HCT116 (cell line): ENCODE data around the gene RFXANK. TPM values are rescaled to one million over a fixed set of nuclear protein-coding genes. Genes with fewer than 3 reads are reported as not detected.

Experiments used
- ATAC-seq: fragments of 200-7000 bp; cut with Tn5 transposase; 2 replicates; pipeline ENCODE4 v1.9.1; 2020; ENCODE audit warnings: mild to moderate bottlenecking, moderate library complexity
- BruUV-seq: library from RNA; stranded (reverse); fragments of 400-500 nt; replicated peaks from 2 replicates; lab custom pipeline; 2021; lab: Mats Ljungman, UMichigan
- CTCF ChIA-PET: fragments of 300-600 bp; sonication (Branson Sonifier 250); formaldehyde crosslinking; loops from one replicate; lab custom pipeline; 2021; ENCODE audit warnings: antibody characterized with exemption; lab: Charles Lee
- POLR2A ChIA-PET: fragments of 300-600, 350-600 bp; sonication (Branson Sonifier 250); formaldehyde crosslinking; loops from one replicate; lab custom pipeline; 2021; ENCODE audit warnings: antibody characterized with exemption; lab: Charles Lee
- RAD21 ChIA-PET, 2 experiments: fragments of 300-600 bp; sonication (Branson Sonifier 250); formaldehyde crosslinking; loops; one replicate each; lab custom pipeline; 2023; ENCODE audit warnings: low total read pairs in 2 of 2; ENCODE audit not compliant: uncharacterized antibody in 2 of 2, unreplicated experiment in 2 of 2, low non-redundant PET in 1 of 2; lab: Charles Lee
- DNase-seq: peaks from one replicate; pipeline ENCODE4 v3.0.0-alpha.2; 2010; ENCODE audit warnings: low read depth, low spot score
- H2AFZ ChIP-seq: fragments of 200-600 bp; shearing (Covaris generic), sonication (generic); 2 replicates; pipeline ENCODE4 v1.6.1; 2017; ENCODE audit warnings: low read depth, mixed run types, mixed read lengths, antibody characterized with exemption, low read length; ENCODE audit not compliant: poor library complexity, severe bottlenecking
- H3K27ac ChIP-seq: 2 replicates; pipeline ENCODE4 v1.5.1; 2012; ENCODE audit warnings: low read depth, low read length
- H3K27me3 ChIP-seq: fragments of 200-600 bp; sonication (generic); 2 replicates; pipeline ENCODE4 v1.6.1; 2016; ENCODE audit warnings: mixed run types, low read length, mixed read lengths; ENCODE audit not compliant: insufficient read depth
- H3K36me3 ChIP-seq, 2 experiments: fragments of 200-500 bp in 1 of 2; fragments of 200-600 bp in 1 of 2; sonication (Bioruptor generic) in 1 of 2; sonication (generic) in 1 of 2; 2 replicates each; pipeline versions ENCODE4 v1.5.1 to v1.6.1; 2014 to 2016; ENCODE audit warnings: low read length in 2 of 2, inconsistent platforms in 1 of 2, mixed read lengths in 1 of 2, mixed run types in 1 of 2; ENCODE audit not compliant: insufficient read depth in 2 of 2, control insufficient read depth in 1 of 2
- H3K4me1 ChIP-seq, 2 experiments: fragments of 200-600 bp in 1 of 2; sonication (generic) in 1 of 2; 2 replicates each; pipeline versions ENCODE4 v1.5.1 to v1.6.1; 2012 to 2017; ENCODE audit warnings: low read length in 2 of 2, inconsistent platforms in 1 of 2, mild to moderate bottlenecking in 1 of 2, mixed read lengths in 1 of 2, mixed run types in 1 of 2, moderate library complexity in 1 of 2; ENCODE audit not compliant: insufficient read depth in 2 of 2, control insufficient read depth in 1 of 2
- H3K4me2 ChIP-seq: fragments of 200-600 bp; sonication (generic); 2 replicates; pipeline ENCODE4 v1.6.1; 2017; ENCODE audit warnings: mixed run types, low read length, mixed read lengths
- H3K4me3 ChIP-seq, 2 experiments: fragments of 200-600 bp in 1 of 2; sonication (generic) in 1 of 2; replicated peaks in 1 of 2; 2 replicates each; pipeline ENCODE4 v1.5.1; 2011 to 2016; ENCODE audit warnings: low read length in 2 of 2, control low read depth in 1 of 2, low read depth in 1 of 2, mild to moderate bottlenecking in 1 of 2, mixed read lengths in 1 of 2, mixed run types in 1 of 2
- H3K79me2 ChIP-seq: fragments of 200-600 bp; sonication (generic); 2 replicates; pipeline ENCODE4 v1.6.1; 2017; ENCODE audit warnings: mild to moderate bottlenecking, mixed run types, low read length, moderate library complexity, mixed read lengths; ENCODE audit not compliant: insufficient read depth
- H3K9ac ChIP-seq: fragments of 200-600 bp; sonication (generic); 2 replicates; pipeline ENCODE4 v1.6.1; 2016; ENCODE audit warnings: low read length, mixed read lengths
- H3K9me2 ChIP-seq: fragments of 200-600 bp; sonication (generic), shearing (Covaris generic); 2 replicates; pipeline ENCODE4 v1.6.1; 2017; ENCODE audit warnings: mixed run types, mild to moderate bottlenecking, moderate library complexity; ENCODE audit not compliant: insufficient read depth
- H3K9me3 ChIP-seq, 2 experiments: fragments of 200-500 bp in 1 of 2; fragments of 200-600 bp in 1 of 2; sonication (Bioruptor generic) in 1 of 2; sonication (generic) in 1 of 2; 2 replicates each; pipeline ENCODE4 v1.6.1; 2014 to 2017; ENCODE audit warnings: low read length in 2 of 2, mixed read lengths in 2 of 2, inconsistent platforms in 1 of 2, low read depth in 1 of 2, mild to moderate bottlenecking in 1 of 2, mixed run types in 1 of 2, moderate library complexity in 1 of 2; ENCODE audit not compliant: control insufficient read depth in 1 of 2, insufficient read depth in 1 of 2
- H4K20me1 ChIP-seq: fragments of 200-600 bp; sonication (generic), shearing (Covaris generic); 2 replicates; pipeline ENCODE4 v1.6.1; 2017; ENCODE audit warnings: mixed run types, mild to moderate bottlenecking, moderate library complexity; ENCODE audit not compliant: insufficient read depth
- ELF1 ChIP-seq: IDR thresholded peaks from 2 replicates; pipeline ENCODE4 v1.6.1; 2012; ENCODE audit warnings: low read depth, borderline replicate concordance
- SIN3A ChIP-seq: IDR thresholded peaks from 2 replicates; pipeline ENCODE4 v1.6.1; 2012; ENCODE audit warnings: low read depth
- ZNF274 ChIP-seq: fragments of 200-500 bp; sonication (Bioruptor generic); IDR thresholded peaks from 2 replicates; pipeline ENCODE4 v1.6.1; 2014; ENCODE audit warnings: mild to moderate bottlenecking, low read depth, low read length, inconsistent platforms
- intact Hi-C: fragments of 100-400 bp; cut with micrococcal nuclease; formaldehyde crosslinking; loops from 2 replicates; pipeline ENCODE4 v1.10.0; 2022
- total RNA-seq: library from RNA; stranded (reverse); gene quantifications from one replicate; pipeline ENCODE4 v1.2.1, GENCODE V29; 2021; ENCODE audit not compliant: unreplicated experiment
- TF ChIP-seq, protein P1 (sequence below): IDR thresholded peaks from 2 replicates; pipeline ENCODE4 v1.6.1; 2012
- TF ChIP-seq, protein P2 (sequence below): IDR thresholded peaks from 2 replicates; pipeline ENCODE4 v1.6.1; 2011; ENCODE audit warnings: mild to moderate bottlenecking, low read length, moderate library complexity; ENCODE audit not compliant: insufficient replicate concordance; ENCODE audit errors: extremely low read depth

Gene RFXANK
- total RNA-seq, 1 experiment from 2014 or later, result 78.9 TPM

DNA sequence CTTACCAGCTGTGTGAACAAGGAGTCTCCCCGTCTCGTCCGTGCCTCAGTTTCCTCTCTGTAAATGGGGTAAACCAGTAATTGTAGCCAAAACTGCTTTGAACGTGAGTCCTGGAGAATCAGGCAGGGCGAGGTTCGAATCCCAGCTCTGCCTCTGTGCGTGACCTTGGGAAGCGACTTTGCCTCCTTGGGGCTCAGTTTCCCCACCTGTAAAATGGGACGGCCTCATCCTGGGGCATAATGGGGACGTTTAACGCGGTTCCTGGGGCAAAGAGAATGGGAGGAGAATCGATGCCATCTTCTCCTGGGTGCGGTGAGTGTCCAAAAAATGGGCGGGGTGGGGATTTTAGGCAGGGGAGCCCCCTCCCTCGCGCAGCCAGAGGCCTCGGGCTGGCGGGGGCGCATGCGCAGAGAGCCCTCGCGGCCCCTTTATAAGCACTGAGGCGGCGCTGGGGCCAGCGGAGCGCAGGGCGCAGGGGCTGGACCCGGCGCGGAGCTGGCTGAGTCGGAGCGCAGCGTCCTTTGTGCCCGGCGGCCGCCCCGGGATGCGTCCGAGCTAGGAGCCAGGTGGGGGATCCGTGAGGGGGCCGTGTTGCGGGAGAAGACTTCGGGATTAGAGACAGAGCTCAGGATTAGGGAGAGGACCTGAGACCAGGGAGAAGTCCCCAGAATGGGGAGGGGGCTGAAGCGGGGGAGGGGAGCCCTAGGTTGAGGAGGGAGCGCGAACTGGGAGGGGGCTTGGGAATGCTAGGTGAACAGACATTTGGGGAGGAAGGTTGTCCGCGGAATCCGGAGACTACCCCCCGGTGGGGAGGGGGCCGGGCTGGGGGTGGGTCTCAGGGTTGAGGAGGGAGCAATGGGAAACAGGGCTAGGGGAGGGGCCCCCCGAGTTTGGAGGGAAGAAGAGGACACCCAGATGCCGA lies 19.7 kb downstream of the RFXANK start, which contains the start of gene NCAN:
TSS of gene NCAN (plus strand) at position 460 of the 922 bp plus-strand sequence. CDS start 4,996 bp downstream, outside the sequence.
- no peaks in the 10 kb centered on the region for H3K36me3 ChIP-seq
- RAD21 ChIA-PET, result no interaction called here
- H4K20me1 ChIP-seq, result no peaks in the 10 kb centered on the region
- H3K9me3 ChIP-seq, result no peaks in the 10 kb centered on the region
- H3K9ac ChIP-seq, result no peak within 1 kb of the TSS
- BruUV-seq, result no TSS peak
- CTCF ChIA-PET, result no interaction called here
- no peaks in the 10 kb centered on the region for H3K9me2 ChIP-seq
- no peak for ATAC-seq
- no peak within 1 kb of the TSS for H3K4me3 ChIP-seq
- H3K27me3 ChIP-seq, result no peaks in the 10 kb centered on the region
- TF ChIP-seq, protein P1, sequence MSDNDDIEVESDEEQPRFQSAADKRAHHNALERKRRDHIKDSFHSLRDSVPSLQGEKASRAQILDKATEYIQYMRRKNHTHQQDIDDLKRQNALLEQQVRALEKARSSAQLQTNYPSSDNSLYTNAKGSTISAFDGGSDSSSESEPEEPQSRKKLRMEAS, result no peak
- no peak for TF ChIP-seq SIN3A
- no peak for TF ChIP-seq ZNF274
- TF ChIP-seq ELF1, result no peak
- TF ChIP-seq, protein P2, sequence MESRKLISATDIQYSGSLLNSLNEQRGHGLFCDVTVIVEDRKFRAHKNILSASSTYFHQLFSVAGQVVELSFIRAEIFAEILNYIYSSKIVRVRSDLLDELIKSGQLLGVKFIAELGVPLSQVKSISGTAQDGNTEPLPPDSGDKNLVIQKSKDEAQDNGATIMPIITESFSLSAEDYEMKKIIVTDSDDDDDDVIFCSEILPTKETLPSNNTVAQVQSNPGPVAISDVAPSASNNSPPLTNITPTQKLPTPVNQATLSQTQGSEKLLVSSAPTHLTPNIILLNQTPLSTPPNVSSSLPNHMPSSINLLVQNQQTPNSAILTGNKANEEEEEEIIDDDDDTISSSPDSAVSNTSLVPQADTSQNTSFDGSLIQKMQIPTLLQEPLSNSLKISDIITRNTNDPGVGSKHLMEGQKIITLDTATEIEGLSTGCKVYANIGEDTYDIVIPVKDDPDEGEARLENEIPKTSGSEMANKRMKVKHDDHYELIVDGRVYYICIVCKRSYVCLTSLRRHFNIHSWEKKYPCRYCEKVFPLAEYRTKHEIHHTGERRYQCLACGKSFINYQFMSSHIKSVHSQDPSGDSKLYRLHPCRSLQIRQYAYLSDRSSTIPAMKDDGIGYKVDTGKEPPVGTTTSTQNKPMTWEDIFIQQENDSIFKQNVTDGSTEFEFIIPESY, result no peak
- TF ChIP-seq, all 23 proteins: peak for 0
- Histone ChIP-seq H3K27ac (no peak within 1 kb of the TSS), H3K4me2 (no peak within 1 kb of the TSS), H3K79me2 (no peaks in the 10 kb centered on the region), H2AFZ (no peak within 1 kb of the TSS), H3K4me1 (peaks cover 0 to 11% of the 10 kb centered on the region in 2 experiments; a peak in 1 of 4 replicates)
- intact Hi-C loops, result no loop called here
- DNase-seq, result no peak
- POLR2A ChIA-PET, result no interaction called here
